Stimulated activated naive CD4-positive, alpha-beta T cell (primary cell): Measurements from ENCODE around the gene C1orf21.
"Not testable (repeated sequence)": the region's sequence is repeated elsewhere in the genome, so short reads cannot be mapped to it uniquely, and the experiment has no call there.

ENCODE experiments used
- DNase-seq, 6 experiments: peaks; one replicate each; lab custom pipeline; 2025; lab: John Stamatoyannopoulos, UW

C1orf21 gene

GRCh38 chr1:184386312-184387068 lies at the start of gene C1orf21:
C1orf21 (plus strand) TSS chr1:184387029; CDS start chr1:184477510, 90,481 bp downstream.
- DNase-seq = peak in 4 of 6 experiments; percentile 7 to 30 (median 20)

- DNase-seq = not testable (repeated sequence)
Measured at GRCh38 chr1:184337865-184338264, 49.0 kb upstream of the C1orf21 start.

GRCh38 chr1:184340984-184341383 lies 45.8 kb upstream of the C1orf21 start:
- no peak for DNase-seq

GRCh38 chr1:184350573-184350972 lies 36.3 kb upstream of the C1orf21 start:
- no peak for DNase-seq

GRCh38 chr1:184351416-184351975 lies 35.3 kb upstream of the C1orf21 start:
- no peak for DNase-seq

- no peak for DNase-seq
Measured at GRCh38 chr1:184352776-184353175, 34.1 kb upstream of the C1orf21 start.

- no peak for DNase-seq
Measured at GRCh38 chr1:184354719-184355118, 32.1 kb upstream of the C1orf21 start.

GRCh38 chr1:184356891-184357290 lies 29.9 kb upstream of the C1orf21 start:
- no peak for DNase-seq

GRCh38 chr1:184358256-184358655 lies 28.6 kb upstream of the C1orf21 start:
- no peak for DNase-seq

- DNase-seq = no peak
Measured at GRCh38 chr1:184359909-184360308, 26.9 kb upstream of the C1orf21 start.

- no peak for DNase-seq
Measured at GRCh38 chr1:184362876-184363275, 24.0 kb upstream of the C1orf21 start.

- DNase-seq = no peak
Measured at GRCh38 chr1:184365699-184366098, 21.1 kb upstream of the C1orf21 start.

GRCh38 chr1:184366997-184367396 lies 19.8 kb upstream of the C1orf21 start:
- no peak for DNase-seq

GRCh38 chr1:184367427-184368038 lies 19.3 kb upstream of the C1orf21 start:
- DNase-seq = no peak

- no peak for DNase-seq
Measured at GRCh38 chr1:184368354-184368753, 18.5 kb upstream of the C1orf21 start.

- DNase-seq = no peak
Measured at GRCh38 chr1:184370850-184371249, 16.0 kb upstream of the C1orf21 start.

- DNase-seq = no peak
Measured at GRCh38 chr1:184373155-184373554, 13.7 kb upstream of the C1orf21 start.

- no peak for DNase-seq
Measured at GRCh38 chr1:184376369-184376768, 10.5 kb upstream of the C1orf21 start.

- DNase-seq = no peak
Measured at GRCh38 chr1:184379111-184379752, 7.6 kb upstream of the C1orf21 start.

- DNase-seq = no peak
Measured at GRCh38 chr1:184380468-184380867, 6.4 kb upstream of the C1orf21 start.

GRCh38 chr1:184383772-184384323 lies 3.0 kb upstream of the C1orf21 start:
- no peak for DNase-seq

- no peak for DNase-seq
Measured at GRCh38 chr1:184385865-184386311, 941 bp upstream of the C1orf21 start.
